GM18519 (cell line): ENCODE measurements around the gene PHACTR1.
"Not testable (repeated sequence)": the region's sequence is repeated elsewhere in the genome, so short reads cannot be mapped to it uniquely, and the experiment has no call there.

Experiments
- ATAC-seq: cut with Tn5 transposase; IDR thresholded peaks from one replicate; pipeline ENCODE4 v1.9.1; 2021; ENCODE audit warnings: mild to moderate bottlenecking, moderate library complexity; ENCODE audit not compliant: unreplicated experiment, low FRiP score

PHACTR1 gene

GRCh38 chr6:13314806-13315205 lies 598.2 kb downstream of the PHACTR1 start:
- ATAC-seq: no peak

GRCh38 chr6:13315896-13316295 lies 599.3 kb downstream of the PHACTR1 start:
- ATAC-seq: no peak

GRCh38 chr6:13318821-13319220 lies 602.3 kb downstream of the PHACTR1 start:
- ATAC-seq: no peak

- no peak for ATAC-seq
Observed at GRCh38 chr6:13319891-13320564, 603.5 kb downstream of the PHACTR1 start.

- ATAC-seq: not testable (repeated sequence)
Observed at GRCh38 chr6:13326031-13326586, 609.5 kb downstream of the PHACTR1 start.

- ATAC-seq: no peak
Observed at GRCh38 chr6:13327691-13328075, 611.1 kb downstream of the PHACTR1 start.

GRCh38 chr6:13328076-13328874 lies 611.7 kb downstream of the PHACTR1 start, which contains the start of gene TBC1D7:
TSS of gene TBC1D7 (minus strand) at chr6:13328537. CDS start at chr6:13326898, 1,639 bp downstream.
- ATAC-seq: peak; percentile 58

- no peak for ATAC-seq
Observed at GRCh38 chr6:13328875-13329183, 612.3 kb downstream of the PHACTR1 start.

GRCh38 chr6:13331516-13332348 lies 615.2 kb downstream of the PHACTR1 start:
- no peak for ATAC-seq

GRCh38 chr6:13332349-13332706 lies 615.8 kb downstream of the PHACTR1 start:
- ATAC-seq: no peak

- ATAC-seq: no peak
Observed at GRCh38 chr6:13334953-13335352, 618.4 kb downstream of the PHACTR1 start.

GRCh38 chr6:13336553-13336952 lies 620.0 kb downstream of the PHACTR1 start:
- ATAC-seq: no peak

GRCh38 chr6:13338038-13338437 lies 621.5 kb downstream of the PHACTR1 start:
- no peak for ATAC-seq
